H1 (cell line): Measurements from ENCODE around the gene ADAM12. TPM values are rescaled to one million over a fixed set of nuclear protein-coding genes. Genes with fewer than 3 reads are reported as not detected.
"Not testable (repeated sequence)": the region's sequence is repeated elsewhere in the genome, so short reads cannot be mapped to it uniquely, and the experiment has no call there.

ENCODE experiments used
- CTCF ChIA-PET: fragments of 300-600 bp; sonication (Branson Sonifier 250); formaldehyde crosslinking; loops from one replicate; lab custom pipeline; 2021; ENCODE audit not compliant: partially characterized antibody; lab: Charles Lee
- POLR2A ChIA-PET: fragments of 300-600 bp; sonication (Branson Sonifier 250); formaldehyde crosslinking; loops from one replicate; lab custom pipeline; 2021; ENCODE audit warnings: inconsistent platforms; ENCODE audit not compliant: partially characterized antibody; lab: Charles Lee
- DNase-seq, 2 experiments: peaks; one replicate each; pipeline versions ENCODE4 v3.0.0 to v3.0.0-alpha.2; 2010 to 2022; ENCODE audit warnings: low spot score in 2 of 2, low read depth in 1 of 2, mixed read lengths in 1 of 2
- FAIRE-seq: peaks from 2 replicates; lab custom pipeline; 2011; peaks lifted over from hg19 to GRCh38; lab: Jason Lieb, UNC
- H2AFZ ChIP-seq: 2 replicates; pipeline ENCODE4 v1.8.1; 2012; ENCODE audit warnings: low read length, inconsistent platforms
- H2AK5ac ChIP-seq: 2 replicates; pipeline ENCODE4 v1.6.1; 2013; ENCODE audit warnings: low read depth, low read length
- H2BK120ac ChIP-seq: replicated peaks from 2 replicates; pipeline ENCODE3; 2013; ENCODE audit warnings: low read depth, low read length, inconsistent platforms
- H2BK12ac ChIP-seq: 2 replicates; pipeline ENCODE4 v1.6.1; 2013; ENCODE audit warnings: low read depth, low read length
- H2BK15ac ChIP-seq: 2 replicates; pipeline ENCODE4 v1.6.1; 2013; ENCODE audit warnings: low read length
- H2BK20ac ChIP-seq: 2 replicates; pipeline ENCODE4 v1.6.1; 2013; ENCODE audit warnings: low read length
- H2BK5ac ChIP-seq: 2 replicates; pipeline ENCODE4 v1.6.1; 2013; ENCODE audit warnings: low read depth, low read length
- H3K14ac ChIP-seq: 2 replicates; pipeline ENCODE4 v1.6.1; 2013; ENCODE audit warnings: inconsistent platforms; ENCODE audit not compliant: insufficient read length
- H3K18ac ChIP-seq: 2 replicates; pipeline ENCODE4 v1.6.1; 2013; ENCODE audit warnings: low read length; ENCODE audit errors: extremely low read depth
- H3K23ac ChIP-seq: 2 replicates; pipeline ENCODE4 v1.6.1; 2013; ENCODE audit warnings: inconsistent platforms; ENCODE audit not compliant: insufficient read length
- H3K23me2 ChIP-seq: 2 replicates; pipeline ENCODE4 v1.6.1; 2013; ENCODE audit warnings: low read depth, low read length
- H3K27ac ChIP-seq: 2 replicates; pipeline ENCODE4 v1.6.1; 2011; ENCODE audit warnings: low read depth, low read length, inconsistent platforms
- H3K27me3 ChIP-seq, 4 experiments: replicated peaks in 1 of 4; 1 replicate in 1 of 4; 2 replicates in 3 of 4; pipeline versions ENCODE4 v1.6.1 to v1.8.1; 2011 to 2013; ENCODE audit warnings: low read length in 3 of 4, mild to moderate bottlenecking in 3 of 4, inconsistent platforms in 2 of 4, mixed read lengths in 2 of 4, moderate library complexity in 1 of 4; ENCODE audit not compliant: control insufficient read depth in 3 of 4, insufficient read depth in 3 of 4; ENCODE audit errors: extremely low read depth in 1 of 4
- H3K36me3 ChIP-seq, 4 experiments: 2 replicates each; pipeline versions ENCODE4 v1.6.1 to v1.8.1; 2011 to 2013; ENCODE audit warnings: mild to moderate bottlenecking in 4 of 4, low read length in 3 of 4, moderate library complexity in 2 of 4, control low read depth in 1 of 4, inconsistent platforms in 1 of 4; ENCODE audit not compliant: insufficient read depth in 4 of 4, control insufficient read depth in 2 of 4
- H3K4ac ChIP-seq: replicated peaks from 2 replicates; pipeline ENCODE3; 2013; ENCODE audit warnings: low read length, low read depth, mixed read lengths, inconsistent platforms; ENCODE audit not compliant: insufficient read length
- H3K4me1 ChIP-seq, 4 experiments: replicated peaks in 1 of 4; 1 replicate in 1 of 4; 2 replicates in 3 of 4; pipeline versions ENCODE4 v1.6.1 to v1.8.1; 2011 to 2013; ENCODE audit warnings: low read length in 3 of 4, inconsistent platforms in 2 of 4, mixed read lengths in 1 of 4; ENCODE audit not compliant: insufficient read depth in 4 of 4, control insufficient read depth in 3 of 4
- H3K4me2 ChIP-seq, 2 experiments: 2 replicates each; pipeline versions ENCODE4 v1.6.1 to v1.8.1; 2011 to 2013; ENCODE audit warnings: low read depth in 2 of 2, low read length in 2 of 2, control low read depth in 1 of 2, inconsistent platforms in 1 of 2, mild to moderate bottlenecking in 1 of 2; ENCODE audit not compliant: insufficient read depth in 1 of 2
- H3K4me3 ChIP-seq, 4 experiments: fragments of 200-600, 300-600 bp in 1 of 4; sonication (generic), shearing (Covaris generic), sonication (Bioruptor Twin) in 1 of 4; 2 replicates each; pipeline versions ENCODE4 v1.5.1 to v1.8.1; 2011 to 2016; ENCODE audit warnings: low read length in 4 of 4, low read depth in 3 of 4, control low read depth in 2 of 4, inconsistent platforms in 2 of 4, mild to moderate bottlenecking in 2 of 4, mixed read lengths in 1 of 4, moderate library complexity in 1 of 4; ENCODE audit not compliant: insufficient read depth in 2 of 4; ENCODE audit errors: extremely low read depth in 1 of 4
- H3K56ac ChIP-seq: replicated peaks from 2 replicates; pipeline ENCODE3; 2013; ENCODE audit warnings: low read depth, mild to moderate bottlenecking, mixed read lengths, low read length, inconsistent platforms; ENCODE audit not compliant: insufficient read length
- H3K79me1 ChIP-seq: 2 replicates; pipeline ENCODE4 v1.6.1; 2013; ENCODE audit warnings: low read depth, low read length, control low read depth
- H3K79me2 ChIP-seq, 2 experiments: 2 replicates each; pipeline versions ENCODE4 v1.6.1 to v1.8.1; 2012 to 2013; ENCODE audit warnings: low read length in 2 of 2, mild to moderate bottlenecking in 2 of 2, inconsistent platforms in 1 of 2; ENCODE audit not compliant: insufficient read depth in 2 of 2, control insufficient read depth in 1 of 2
- H3K9ac ChIP-seq, 4 experiments: replicated peaks in 1 of 4; 1 replicate in 1 of 4; 2 replicates in 3 of 4; pipeline versions ENCODE4 v1.6.1 to v1.8.1; 2011 to 2013; ENCODE audit warnings: low read depth in 3 of 4, low read length in 3 of 4, control low read depth in 2 of 4, mild to moderate bottlenecking in 2 of 4, moderate library complexity in 2 of 4, inconsistent platforms in 1 of 4; ENCODE audit errors: extremely low read depth in 1 of 4
- H3K9me3 ChIP-seq, 2 experiments: 2 replicates each; pipeline versions ENCODE4 v1.6.1 to v1.8.1; 2012 to 2013; ENCODE audit warnings: mild to moderate bottlenecking in 2 of 2, moderate library complexity in 2 of 2, control low read depth in 1 of 2, inconsistent platforms in 1 of 2, low read depth in 1 of 2, low read length in 1 of 2, mixed read lengths in 1 of 2; ENCODE audit not compliant: insufficient read depth in 2 of 2
- H4K20me1 ChIP-seq, 2 experiments: replicated peaks in 1 of 2; 2 replicates each; pipeline versions ENCODE3 to v1.8.1; 2011 to 2013; ENCODE audit warnings: inconsistent platforms in 2 of 2, low read length in 2 of 2, mild to moderate bottlenecking in 1 of 2; ENCODE audit not compliant: insufficient read depth in 2 of 2, control insufficient read depth in 1 of 2
- H4K5ac ChIP-seq: 2 replicates; pipeline ENCODE4 v1.6.1; 2013; ENCODE audit warnings: low read length, low read depth, mixed read lengths, inconsistent platforms; ENCODE audit not compliant: insufficient read length
- H4K8ac ChIP-seq: 2 replicates; pipeline ENCODE4 v1.8.0; 2013; ENCODE audit warnings: mild to moderate bottlenecking, moderate library complexity, low read length, inconsistent platforms; ENCODE audit not compliant: insufficient read depth; ENCODE audit errors: extremely low read depth
- H4K91ac ChIP-seq: replicated peaks from 2 replicates; pipeline ENCODE3; 2013; ENCODE audit warnings: low read length, mixed read lengths, inconsistent platforms; ENCODE audit not compliant: insufficient read length
- WGBS, 2 experiments: shearing (Covaris generic) in 1 of 2; methylation state at CpG; one replicate each; pipeline versions ENCODE4 v1.1.6 to v1.1.7; 2013 to 2015; ENCODE audit warnings: low lambda C conversion rate in 2 of 2, mixed read lengths in 2 of 2, inconsistent platforms in 1 of 2, low coverage in 1 of 2, missing lambda C conversion rate in 1 of 2; ENCODE audit not compliant: insufficient replicate concordance in 2 of 2, insufficient coverage in 1 of 2, insufficient read length in 1 of 2; ENCODE audit errors: extremely low coverage in 1 of 2, missing lambda C conversion rate in 1 of 2; 5-methylcytosine and 5-hydroxymethylcytosine counted together
- polyA plus RNA-seq, 7 experiments: library from polyadenylated mRNA; depleted of rRNA in 3 of 7; stranded (reverse) in 5 of 7; unstranded in 2 of 7; fragments of >200 nt in 5 of 7; fragments of 200-250 nt in 2 of 7; gene quantifications; 1 replicate in 5 of 7; 2 replicates in 1 of 7; 4 replicates in 1 of 7; pipeline versions ENCODE4 v1.2.1 to v1.2.3, GENCODE V29; 2011 to 2013; ENCODE audit warnings: missing spikeins in 2 of 7, mixed read lengths in 2 of 7
- total RNA-seq: library from RNA; stranded (reverse); fragmentation: NEBNext Ultra II Directional; extraction: Animal tissue kit (Norgen Biotek cat#: 25700); gene quantifications from 2 replicates; pipeline ENCODE4 v1.2.1, GENCODE V29; 2021

The ADAM12 gene
- total and polyA plus RNA-seq, 2 of the 8 experiments (the other 6 are each of a cell fraction or from before 2014, with no cell fraction given) = 0.07 to 0.17 TPM

DNA sequence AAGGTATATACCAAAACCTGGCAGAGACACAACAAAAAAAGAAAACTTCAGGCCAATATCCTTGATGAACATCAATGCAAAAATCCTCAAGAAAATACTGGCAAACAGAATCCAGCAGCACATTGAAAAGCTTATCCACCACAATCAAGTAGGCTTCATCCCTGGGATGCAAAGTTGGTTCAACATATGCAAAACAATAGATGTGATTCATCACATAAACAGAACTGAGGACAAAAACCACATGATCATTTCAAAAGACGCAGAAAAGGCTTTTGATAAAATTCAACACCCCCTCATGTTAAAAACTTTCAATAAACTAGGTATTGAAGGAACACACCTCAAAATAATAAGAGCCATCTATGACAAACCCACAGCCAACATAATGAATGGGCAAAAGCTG is 141.9 kb downstream of the ADAM12 start:
- H3K4me2 ChIP-seq, H3K9ac ChIP-seq: not testable (repeated sequence)

More for the DNA sequence above, 141.9 kb downstream of the ADAM12 start:
- H3K79me2 ChIP-seq, H3K27me3 ChIP-seq, H3K27ac ChIP-seq, H4K20me1 ChIP-seq, H2AK5ac ChIP-seq, H2BK12ac ChIP-seq, H2BK20ac ChIP-seq, H3K18ac ChIP-seq, H3K36me3 ChIP-seq, H3K14ac ChIP-seq, CTCF ChIA-PET, H3K79me1 ChIP-seq, H4K5ac ChIP-seq, H3K23me2 ChIP-seq, H4K8ac ChIP-seq, H2AFZ ChIP-seq, H2BK15ac ChIP-seq, H3K23ac ChIP-seq, H2BK120ac ChIP-seq, H3K9me3 ChIP-seq, H3K4ac ChIP-seq, H3K56ac ChIP-seq, POLR2A ChIA-PET, FAIRE-seq, H2BK5ac ChIP-seq, DNase-seq, H3K4me1 ChIP-seq, H4K91ac ChIP-seq, H3K4me3 ChIP-seq: not testable (repeated sequence)
- WGBS, 2 experiments = 44% methylated on average over 1 of the region's 1 CpG; no CpG with 5 or more reads in 1 of the 2 experiments
